Mucosa of descending colon (tissue), 3 donors: ENCODE measurements around the gene ASAP3. TPM values are rescaled to one million over a fixed set of nuclear protein-coding genes. Genes with fewer than 3 reads are reported as not detected.

ENCODE experiments used
- ATAC-seq: fragments of 200-7000 bp; cut with Tn5 transposase; one replicate; pipeline ENCODE4 v1.9.1; 2020; ENCODE audit warnings: mild to moderate bottlenecking, moderate library complexity
- DNase-seq, 3 donors: peaks; one replicate each; pipeline ENCODE4 v3.0.0-alpha.2; 2020
- H3K36me3 ChIP-seq: fragments of 200-600 bp; one replicate; pipeline ENCODE4 v1.8.0; 2021; ENCODE audit warnings: low read depth, mild to moderate bottlenecking
- H3K4me1 ChIP-seq: fragments of 200-600 bp; one replicate; pipeline ENCODE4 v1.8.0; 2021; ENCODE audit warnings: low read depth, mild to moderate bottlenecking
- H3K4me3 ChIP-seq: fragments of 200-600 bp; one replicate; pipeline ENCODE4 v1.8.0; 2021; ENCODE audit warnings: mild to moderate bottlenecking
- H3K9me3 ChIP-seq: fragments of 200-600 bp; one replicate; pipeline ENCODE4 v1.8.0; 2021; ENCODE audit warnings: mild to moderate bottlenecking
- CTCF ChIP-seq: fragments of 200-600 bp; IDR thresholded peaks from one replicate; pipeline ENCODE4 v1.8.0; 2022; ENCODE audit warnings: antibody characterized with exemption, mild to moderate bottlenecking
- intact Hi-C, 2 donors: fragments of 100-400 bp; cut with DNase I in 1 of 2; cut with micrococcal nuclease in 1 of 2; formaldehyde crosslinking; loops; one replicate each; pipeline versions ENCODE4 v1.11.0 to v1.11.1; 2022; cut with DNase I, micrococcal nuclease
- total RNA-seq, 3 donors: library from RNA; stranded (reverse); fragmentation: NEBNext Ultra II Directional in 2 of 3; extraction: Animal tissue kit (Norgen Biotek cat#: 25700) in 2 of 3; gene quantifications; one replicate each; pipeline versions ENCODE4 v1.2.1 to v1.2.4, GENCODE V29; 2021 to 2023
- donor health status: DM: no; HTN: no; CAD: no; lungs with moderate emphysema.
- donor health status: DM: no; HTN: no; CAD: no.
- donor health status: DM: no; HTN: yes; CAD: no.

The ASAP3 gene
- total RNA-seq, 3 donors from 2014 or later: 31.2 to 38.8 (median 37.8) TPM

GRCh38 chr1:23530087-23530746, 46.2 kb upstream of the ASAP3 start:
- ATAC-seq (peak; percentile 28), DNase-seq (peak; percentile 47 to 75 (median 73))
- no peaks in the 10 kb centered on the region for H3K9me3 ChIP-seq
- H3K4me3 ChIP-seq: peak overlapping the region; percentile 36
- intact Hi-C loops: no loop called here
- H3K4me1 ChIP-seq: peaks cover 62% of the 10 kb centered on the region
- TF ChIP-seq CTCF: no peak
- H3K36me3 ChIP-seq: no peaks in the 10 kb centered on the region

- Histone ChIP-seq H3K36me3 (no peaks in the 10 kb centered on the region), H3K4me3 (no peak overlapping the region), H3K4me1 (peaks cover 70% of the 10 kb centered on the region), H3K9me3 (no peaks in the 10 kb centered on the region)
- intact Hi-C loops: no loop called here
- DNase-seq: peak; percentile 66 to 78 (median 72)
- no peak for TF ChIP-seq CTCF
- no peak for ATAC-seq
Measured at GRCh38 chr1:23529146-23530086, 45.4 kb upstream of the ASAP3 start.

GRCh38 chr1:23528250-23528978, 44.4 kb upstream of the ASAP3 start:
- no peak for TF ChIP-seq CTCF
- peaks cover 78% of the 10 kb centered on the region for H3K4me1 ChIP-seq
- H3K9me3 ChIP-seq: no peaks in the 10 kb centered on the region
- ATAC-seq (peak; percentile 66), DNase-seq (peak; percentile 95 to 99 (median 97))
- no peak overlapping the region for H3K4me3 ChIP-seq
- no peaks in the 10 kb centered on the region for H3K36me3 ChIP-seq
- intact Hi-C loops: no loop called here

- Histone ChIP-seq H3K9me3 (no peaks in the 10 kb centered on the region), H3K36me3 (no peaks in the 10 kb centered on the region), H3K4me3 (no peak overlapping the region), H3K4me1 (peaks cover 75% of the 10 kb centered on the region)
- intact Hi-C loops: no loop called here
- peak; percentile 11 for TF ChIP-seq CTCF
- peak; percentile 2 for ATAC-seq
- no peak for DNase-seq
Measured at GRCh38 chr1:23527900-23528249, 43.9 kb upstream of the ASAP3 start.

GRCh38 chr1:23527366-23527765, 43.4 kb upstream of the ASAP3 start:
- peaks cover 74% of the 10 kb centered on the region for H3K4me1 ChIP-seq
- intact Hi-C loops: no loop called here

More at GRCh38 chr1:23527366-23527765, 43.4 kb upstream of the ASAP3 start:
- Histone ChIP-seq H3K36me3 (no peaks in the 10 kb centered on the region), H3K9me3 (no peaks in the 10 kb centered on the region), H3K4me3 (no peak overlapping the region)
- no peak for DNase-seq
- TF ChIP-seq CTCF: no peak
- no peak for ATAC-seq
